Middle frontal gyrus (tissue), 1 donor: Measurements from ENCODE around the gene ORAI2.

ENCODE experiments used
- DNase-seq: peaks from one replicate; pipeline ENCODE4 v3.0.0-alpha.2; 2015; ENCODE audit warnings: low spot score; ENCODE audit errors: extremely low spot score

Gene ORAI2

GRCh38 chr7:102413611-102414010 lies 19.8 kb upstream of the ORAI2 start:
- DNase-seq: no peak

GRCh38 chr7:102415685-102416225 lies 17.6 kb upstream of the ORAI2 start:
- no peak for DNase-seq

GRCh38 chr7:102416406-102416805 lies 17.0 kb upstream of the ORAI2 start:
- no peak for DNase-seq

GRCh38 chr7:102417105-102417504 lies 16.3 kb upstream of the ORAI2 start:
- DNase-seq: no peak

- DNase-seq: no peak
Measured at GRCh38 chr7:102418592-102418991, 14.8 kb upstream of the ORAI2 start.

GRCh38 chr7:102421706-102422240 lies 11.6 kb upstream of the ORAI2 start:
- DNase-seq: no peak

- DNase-seq: no peak
Measured at GRCh38 chr7:102424129-102424551, 9.2 kb upstream of the ORAI2 start.

- no peak for DNase-seq
Measured at GRCh38 chr7:102424787-102425218, 8.6 kb upstream of the ORAI2 start.

GRCh38 chr7:102425639-102426267 lies 7.6 kb upstream of the ORAI2 start:
- no peak for DNase-seq

GRCh38 chr7:102426268-102427018 lies 6.9 kb upstream of the ORAI2 start:
- no peak for DNase-seq

GRCh38 chr7:102427019-102427405 lies 6.4 kb upstream of the ORAI2 start:
- DNase-seq: no peak

GRCh38 chr7:102429141-102429899 lies 4.1 kb upstream of the ORAI2 start:
- no peak for DNase-seq

GRCh38 chr7:102431617-102432298 lies 1.6 kb upstream of the ORAI2 start:
- DNase-seq: peak; percentile 62

- DNase-seq: no peak
Measured at GRCh38 chr7:102432442-102433218, 745 bp upstream of the ORAI2 start.

GRCh38 chr7:102434039-102434486 lies 688 bp downstream of the ORAI2 start:
- DNase-seq: no peak

GRCh38 chr7:102436118-102436517 lies 2.7 kb downstream of the ORAI2 start:
- no peak for DNase-seq

- DNase-seq: no peak
Measured at GRCh38 chr7:102439963-102440795, 6.8 kb downstream of the ORAI2 start.

- no peak for DNase-seq
Measured at GRCh38 chr7:102444961-102445673, 11.7 kb downstream of the ORAI2 start.

GRCh38 chr7:102445674-102446071 lies 12.3 kb downstream of the ORAI2 start:
- DNase-seq: no peak
